Ovary (tissue), 3 donors: ENCODE results near the gene ATL3.

Experiments
- EP300 ChIP-seq: sonication (generic); formaldehyde crosslinking; IDR thresholded peaks from one replicate; pipeline ENCODE4 v1.6.1; 2017; ENCODE audit warnings: antibody characterized with exemption
- POLR2A ChIP-seq: fragments of 450-650 bp; IDR thresholded peaks from one replicate; pipeline ENCODE4 v1.6.1; 2017; ENCODE audit warnings: antibody characterized with exemption, mild to moderate bottlenecking, moderate library complexity
- TF ChIP-seq, protein P1 (sequence below), 3 donors: fragments of 450-650 bp in 2 of 3; fragments of 200-600 bp in 1 of 3; IDR thresholded peaks; one replicate each; pipeline versions ENCODE4 v1.5.1 to v1.8.0; 2016 to 2022; ENCODE audit warnings: antibody characterized with exemption in 3 of 3, mild to moderate bottlenecking in 1 of 3
- donor health status: DM: no; HTN: no; CAD: no.

DNA sequence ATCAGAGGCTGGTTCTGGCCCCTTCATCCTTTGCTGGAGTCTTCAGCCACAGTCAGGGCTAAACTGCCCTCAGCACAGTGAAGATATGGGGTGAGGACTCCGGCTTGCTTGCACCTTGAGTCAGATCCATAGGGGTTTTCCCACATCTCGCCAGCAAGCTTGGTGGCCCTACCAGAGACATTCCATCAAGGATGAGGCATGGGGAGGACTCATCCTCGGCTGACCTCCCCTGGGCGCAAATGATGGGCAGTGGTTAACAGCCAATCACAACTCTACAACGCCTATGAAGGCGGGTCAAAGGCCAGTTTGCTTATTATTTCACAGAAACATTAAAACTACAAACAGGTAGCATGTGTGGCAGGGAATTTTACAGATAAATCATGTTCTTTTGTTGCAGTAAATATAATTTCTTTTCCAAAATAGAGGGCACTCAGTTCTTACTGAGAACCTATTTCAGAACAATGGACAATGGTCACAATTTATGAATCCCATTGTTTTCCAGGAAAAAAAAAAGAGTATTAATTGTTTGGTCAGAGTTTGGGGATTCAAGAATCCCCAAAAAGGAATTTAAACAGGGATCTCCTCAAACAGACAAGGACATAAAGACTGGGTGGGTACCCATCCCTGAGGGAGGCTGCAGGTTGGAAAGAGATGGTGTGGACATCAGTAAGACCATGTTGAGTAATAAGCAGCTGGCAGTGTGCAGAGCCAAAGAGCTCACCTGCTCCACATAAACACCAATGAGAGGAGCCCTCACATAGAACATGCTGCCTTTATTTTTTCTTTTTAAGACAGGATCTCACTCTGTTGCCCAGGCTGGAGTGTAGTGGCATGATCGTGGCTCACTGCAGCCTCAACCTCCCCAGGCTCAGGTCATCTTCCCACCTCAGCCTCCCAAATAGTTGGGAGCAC lies 71.7 kb downstream of the ATL3 start:
- TF ChIP-seq POLR2A (no peak), EP300 (no peak)
- TF ChIP-seq, protein P1, sequence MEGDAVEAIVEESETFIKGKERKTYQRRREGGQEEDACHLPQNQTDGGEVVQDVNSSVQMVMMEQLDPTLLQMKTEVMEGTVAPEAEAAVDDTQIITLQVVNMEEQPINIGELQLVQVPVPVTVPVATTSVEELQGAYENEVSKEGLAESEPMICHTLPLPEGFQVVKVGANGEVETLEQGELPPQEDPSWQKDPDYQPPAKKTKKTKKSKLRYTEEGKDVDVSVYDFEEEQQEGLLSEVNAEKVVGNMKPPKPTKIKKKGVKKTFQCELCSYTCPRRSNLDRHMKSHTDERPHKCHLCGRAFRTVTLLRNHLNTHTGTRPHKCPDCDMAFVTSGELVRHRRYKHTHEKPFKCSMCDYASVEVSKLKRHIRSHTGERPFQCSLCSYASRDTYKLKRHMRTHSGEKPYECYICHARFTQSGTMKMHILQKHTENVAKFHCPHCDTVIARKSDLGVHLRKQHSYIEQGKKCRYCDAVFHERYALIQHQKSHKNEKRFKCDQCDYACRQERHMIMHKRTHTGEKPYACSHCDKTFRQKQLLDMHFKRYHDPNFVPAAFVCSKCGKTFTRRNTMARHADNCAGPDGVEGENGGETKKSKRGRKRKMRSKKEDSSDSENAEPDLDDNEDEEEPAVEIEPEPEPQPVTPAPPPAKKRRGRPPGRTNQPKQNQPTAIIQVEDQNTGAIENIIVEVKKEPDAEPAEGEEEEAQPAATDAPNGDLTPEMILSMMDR (IDR thresholded peaks at IDR 0.05) = no peak
